IPS-NIHi11 (cell line): Measurements from ENCODE around the gene SIN3B.
A peak's percentile ranks its signal among the peaks of the same experiment; 100 is the strongest.

Experiments used
- DNase-seq: peaks from one replicate; pipeline ENCODE4 v3.0.0; 2012; ENCODE audit warnings: mixed read lengths, low spot score

Gene SIN3B

GRCh38 chr19:16911046-16911445 lies 81.8 kb downstream of the SIN3B start:
- DNase-seq = no peak

DNA sequence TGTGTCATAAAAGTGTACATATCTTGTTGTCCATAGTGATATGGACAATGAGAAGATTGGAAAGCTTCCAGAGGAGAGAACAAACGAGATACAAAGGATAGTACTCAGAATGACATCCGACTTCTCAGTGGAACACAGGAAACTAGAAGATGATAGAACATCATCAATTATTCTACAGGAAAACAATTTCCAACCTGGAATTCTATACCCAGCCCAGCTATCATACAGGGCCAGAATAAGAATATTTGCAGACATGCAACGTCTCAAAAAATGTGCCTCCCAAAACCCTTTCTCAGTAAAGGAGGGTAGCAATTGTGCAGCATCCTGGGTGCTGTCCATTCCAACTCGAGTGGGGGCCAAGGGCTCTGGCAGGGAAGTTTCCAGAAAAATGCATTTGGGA lies 83.6 kb downstream of the SIN3B start:
- no peak for DNase-seq

DNA sequence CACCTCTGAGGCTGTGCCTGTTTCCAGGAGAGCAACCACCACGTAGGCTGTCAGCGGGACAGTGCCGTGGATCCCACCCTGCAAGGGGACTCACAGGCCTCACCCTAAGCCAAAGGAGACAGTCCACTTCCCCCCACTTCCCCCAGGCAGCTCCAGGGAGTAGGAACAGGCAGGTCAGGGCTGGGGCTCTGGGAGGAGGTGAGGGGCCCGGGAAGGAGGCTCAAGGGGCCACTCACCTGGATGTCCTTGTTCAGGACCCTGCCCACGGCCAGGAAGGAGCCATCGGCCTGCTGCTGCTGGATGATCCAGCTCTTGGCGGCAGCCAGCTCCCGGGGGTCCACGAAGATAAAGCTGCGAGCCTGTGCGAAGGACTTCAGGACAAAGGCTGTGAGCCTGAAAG lies 85.2 kb downstream of the SIN3B start:
- no peak for DNase-seq

- DNase-seq = no peak
These were observed 85.9 kb downstream of the SIN3B start for GRCh38 chr19:16915135-16915534.

DNA sequence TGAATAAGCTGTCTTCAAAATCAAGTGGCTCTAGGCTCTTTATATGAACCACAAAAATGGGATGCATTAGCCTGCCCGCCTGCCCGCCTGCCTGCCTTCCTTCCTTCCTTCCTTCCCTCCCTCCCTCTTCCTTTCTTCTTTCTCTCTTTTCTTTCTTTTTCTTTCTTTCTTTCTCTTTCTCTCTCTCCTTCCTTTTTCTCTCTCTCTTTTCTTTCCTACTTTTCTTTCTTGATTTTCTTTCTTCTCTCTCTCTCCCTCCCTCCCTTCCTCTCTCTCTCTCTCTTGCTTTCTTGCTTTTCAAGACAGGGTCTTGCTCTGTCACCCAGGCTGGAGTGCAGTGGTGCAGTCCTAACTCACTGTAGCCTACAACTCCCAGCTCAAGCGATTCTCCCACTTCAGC lies 86.5 kb downstream of the SIN3B start:
- no peak for DNase-seq

DNA sequence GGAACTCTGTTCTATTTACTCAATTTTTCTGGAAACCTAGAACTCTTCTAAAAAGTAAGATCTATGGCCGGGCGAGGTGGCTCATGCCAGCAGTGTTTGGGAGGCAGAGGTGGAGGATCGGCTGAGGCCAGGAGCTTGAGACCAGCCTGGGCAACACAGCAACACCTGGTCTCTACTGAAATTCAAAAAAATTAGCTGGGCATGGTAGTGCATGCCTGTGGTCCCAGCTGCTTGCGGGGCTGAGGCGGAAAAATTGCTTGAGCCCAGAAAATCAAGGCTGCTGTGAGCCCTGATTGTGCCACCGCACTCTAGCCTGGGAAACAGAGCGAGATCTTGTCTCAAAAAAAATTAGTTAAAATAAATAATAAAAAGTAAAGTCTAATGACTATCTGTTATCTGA lies 88.2 kb downstream of the SIN3B start:
- DNase-seq = no peak

GRCh38 chr19:16919496-16919895 lies 90.3 kb downstream of the SIN3B start:
- no peak for DNase-seq

DNA sequence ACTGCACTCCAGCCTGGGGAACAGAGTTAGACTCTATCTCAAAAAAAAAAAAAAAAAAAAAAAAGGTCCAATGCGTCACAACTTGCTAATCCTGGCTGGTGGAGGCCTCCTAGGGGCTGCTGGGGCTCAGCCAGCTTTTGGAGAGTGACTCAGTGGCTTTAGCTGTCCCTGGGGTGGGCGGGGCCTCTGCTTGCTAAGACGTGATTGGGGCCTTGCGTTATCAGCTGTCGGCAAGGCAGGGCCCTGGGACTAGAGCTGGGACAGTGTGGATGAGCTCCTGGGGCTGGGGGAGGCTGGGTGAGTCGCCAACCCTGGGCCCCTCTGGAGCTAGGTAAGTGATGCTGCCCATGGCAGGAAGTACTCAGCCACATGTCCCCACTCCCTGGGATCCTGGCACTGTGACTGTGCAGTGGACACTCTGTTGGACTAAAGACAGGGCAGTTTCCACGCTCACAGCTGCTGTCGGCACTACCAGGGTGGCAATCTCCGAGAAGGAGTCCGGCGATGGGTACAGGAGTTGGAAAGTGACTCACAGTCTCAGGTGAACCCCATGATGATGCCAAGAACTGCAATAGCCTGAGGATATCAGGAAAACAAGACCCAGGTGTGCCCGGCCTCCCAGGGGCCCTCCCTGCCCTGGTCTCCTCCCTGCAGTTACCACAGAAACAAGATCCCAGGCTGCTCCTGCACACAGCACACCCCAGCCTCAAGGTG lies 91.8 kb downstream of the SIN3B start:
- DNase-seq = peak; percentile 16

- peak; percentile 17 for DNase-seq
These were observed 92.8 kb downstream of the SIN3B start for GRCh38 chr19:16921766-16922591.

DNA sequence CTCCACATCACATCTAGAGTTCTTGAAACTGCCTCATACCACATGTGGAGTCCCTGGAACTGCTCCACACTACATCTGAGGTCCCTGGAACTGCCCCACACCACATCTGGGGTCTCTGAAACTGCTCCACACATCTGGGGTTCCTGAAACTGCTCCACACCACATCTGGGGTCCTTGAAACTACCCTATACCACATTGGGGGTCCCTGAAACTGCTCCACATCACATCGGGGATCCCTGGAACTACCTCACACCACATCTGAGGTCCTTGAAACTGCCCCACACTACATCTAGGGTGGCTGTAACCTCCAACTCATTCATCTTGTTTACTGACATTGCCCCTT lies 93.4 kb downstream of the SIN3B start:
- DNase-seq = peak; percentile 6

GRCh38 chr19:16922949-16923348 lies 93.8 kb downstream of the SIN3B start:
- peak; percentile 6 for DNase-seq

- peak; percentile 2 for DNase-seq
These were observed 98.7 kb downstream of the SIN3B start for GRCh38 chr19:16927883-16928282.

DNA sequence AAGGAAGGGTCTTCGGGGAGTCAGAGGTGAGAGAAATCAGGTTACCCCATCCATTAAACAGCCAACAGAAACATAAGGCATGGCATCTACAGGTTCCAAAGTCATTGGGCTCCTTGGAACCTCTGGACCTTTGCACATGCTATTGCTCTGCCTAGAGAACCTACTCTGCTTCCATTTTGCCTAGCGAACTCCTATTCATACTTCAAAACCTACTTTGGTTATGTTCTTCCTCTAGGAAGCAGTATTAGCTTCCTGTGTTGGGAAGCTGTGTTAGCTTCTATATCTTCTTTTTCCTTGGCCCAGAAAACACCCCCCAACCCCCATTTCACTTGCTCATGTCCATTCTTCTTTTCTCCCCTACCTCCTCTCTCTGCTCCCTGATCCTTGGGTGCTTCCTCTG lies 99.2 kb downstream of the SIN3B start:
- no peak for DNase-seq

GRCh38 chr19:16928916-16929315 lies 99.7 kb downstream of the SIN3B start:
- DNase-seq = no peak
